HCT116 (cell line): ENCODE results near the gene RILPL2.

Experiments used
- CBX3 ChIP-seq: IDR thresholded peaks from 2 replicates; pipeline ENCODE4 v1.6.1; 2012; ENCODE audit warnings: low read depth
- EZH2phosphoT487 ChIP-seq: fragments of 200-600 bp; IDR thresholded peaks from 2 replicates; pipeline ENCODE4 v1.6.1; 2018; ENCODE audit warnings: antibody characterized with exemption, borderline replicate concordance
- POLR2A ChIP-seq: IDR thresholded peaks from 2 replicates; pipeline ENCODE4 v1.7.0; 2011; ENCODE audit warnings: borderline replicate concordance; ENCODE audit not compliant: insufficient read depth, insufficient read length; ENCODE audit errors: extremely low read depth
- POLR2AphosphoS5 ChIP-seq: IDR thresholded peaks from 2 replicates; pipeline ENCODE4 v1.6.1; 2011; ENCODE audit warnings: mild to moderate bottlenecking, low read depth, low read length, moderate library complexity

- TF ChIP-seq EZH2phosphoT487 (no peak), POLR2AphosphoS5 (no peak), POLR2A (no peak), CBX3 (no peak)
Measured at GRCh38 chr12:123442774-123443173, 6.3 kb upstream of the RILPL2 start.
